Heart left ventricle (tissue), 16 donors: ENCODE data around the gene BMP5. TPM values are rescaled to one million over a fixed set of nuclear protein-coding genes. Genes with fewer than 3 reads are reported as not detected.

Source experiments
- ATAC-seq, 4 donors: fragments of 200-7000 bp; cut with Tn5 transposase; one replicate each; pipeline ENCODE4 v1.9.1; 2020 to 2022; ENCODE audit warnings: moderate library complexity in 4 of 4, mild to moderate bottlenecking in 3 of 4, moderate number of reproducible peaks in 1 of 4
- DNase-seq, 5 donors: peaks; one replicate each; pipeline ENCODE4 v3.0.0-alpha.2; 2020
- H3K27ac ChIP-seq, 12 donors: fragments of 200-600 bp; sonication (generic) in 4 of 12; one replicate each; pipeline versions ENCODE4 v1.5.0 to v1.8.0; 2016 to 2022; ENCODE audit warnings: mild to moderate bottlenecking in 2 of 12
- H3K27me3 ChIP-seq, 9 donors: fragments of 200-600 bp; sonication (generic) in 2 of 9; one replicate each; pipeline versions ENCODE4 v1.5.1 to v1.8.0; 2016 to 2022; ENCODE audit warnings: mild to moderate bottlenecking in 3 of 9
- H3K36me3 ChIP-seq, 9 donors: fragments of 200-600 bp; sonication (generic) in 2 of 9; one replicate each; pipeline versions ENCODE4 v1.5.0 to v1.8.0; 2018 to 2022; ENCODE audit warnings: mild to moderate bottlenecking in 2 of 9
- H3K4me1 ChIP-seq, 12 donors: fragments of 200-600 bp; sonication (generic) in 4 of 12; one replicate each; pipeline versions ENCODE4 v1.5.0 to v1.8.0; 2016 to 2022; ENCODE audit warnings: mild to moderate bottlenecking in 3 of 12
- H3K4me3 ChIP-seq, 12 donors: fragments of 200-600 bp; sonication (generic) in 4 of 12; one replicate each; pipeline versions ENCODE4 v1.5.0 to v1.8.0; 2017 to 2022; ENCODE audit warnings: mild to moderate bottlenecking in 9 of 12, moderate library complexity in 4 of 12
- H3K9me3 ChIP-seq, 12 donors: fragments of 200-600 bp; sonication (generic) in 4 of 12; one replicate each; pipeline versions ENCODE4 v1.5.0 to v1.8.0; 2016 to 2022; ENCODE audit warnings: mild to moderate bottlenecking in 1 of 12
- CTCF ChIP-seq, 12 donors: fragments of 200-600 bp; sonication (generic) in 4 of 12; IDR thresholded peaks; one replicate each; pipeline versions ENCODE4 v1.5.0 to v1.8.0; 2018 to 2022; ENCODE audit warnings: antibody characterized with exemption in 12 of 12, mild to moderate bottlenecking in 5 of 12
- POLR2A ChIP-seq, 2 donors: fragments of 450-650 bp; IDR thresholded peaks; one replicate each; pipeline ENCODE4 v1.6.1; 2017; ENCODE audit warnings: antibody characterized with exemption in 2 of 2, mild to moderate bottlenecking in 2 of 2, moderate library complexity in 2 of 2
- WGBS, 4 donors: extraction: QIAGEN DNeasy Blood & Tissue Kit in 2 of 4; methylation state at CpG; one replicate each; pipeline versions ENCODE4 v1.1.5 to v1.1.7; 2013 to 2018; 5-methylcytosine and 5-hydroxymethylcytosine counted together
- intact Hi-C, 10 donors: fragments of 100-400 bp; cut with DNase I; formaldehyde crosslinking; loops; one replicate each; pipeline versions ENCODE4 v1.11.1 to v1.14.2; 2022
- polyA plus RNA-seq, 2 donors: library from polyadenylated mRNA; stranded (reverse); fragments of 200-250 nt; gene quantifications; one replicate each; pipeline ENCODE4 v1.2.3, GENCODE V29; 2013
- total RNA-seq, 9 donors: library from RNA; depleted of rRNA in 2 of 9; stranded (reverse); fragments of >200 nt in 2 of 9; fragmentation: NEBNext Ultra II Directional in 3 of 9; extraction: Animal tissue kit (Norgen Biotek cat#: 25700) in 3 of 9; gene quantifications; one replicate each; pipeline versions ENCODE4 v1.1.0 to v1.2.4, GENCODE V29; 2016 to 2023
- donor health status: ischemic (EF 13 %, LVEDD 7.1; RV severe dilation, severe dysfunction).
- donor health status: healthy with polysubstance abuse.
- donor health status: DM: no; HTN: yes; CAD: no.
- donor health status: DM: no; HTN: no; CAD: no.
- donor health status: ischemic (EF 25% LVEDD 6.9; RV normal size, moderate dysfunction).
- donor health status: ischemic (EF 25% LVEDD 5.7; RV mildly dilated, moderate dysfunction).
- donor health status: healthy.
- donor health status: DM: yes; HTN: yes; CAD: no.
- donor health status: ischemic (EF 35%, LVEDD 5.7; RV mildly dilated, moderate dysfunction).
- donor health status: nonischemic (EF 11% LVEDD 7.7; RV severe dilation, severe dysfunction).
- donor health status: DM: yes; HTN: yes; CAD: no.
- donor health status: PGD.
- donor health status: ischemic (EF 29% LVEDD 5.4; RV normal size, mild dysfunction).
- donor health status: nonischemic (EF 23%, LVEDD 6.1; RV moderate dilation, normal function).

BMP5 gene
- total and polyA plus RNA-seq, 11 donors = 0.86 to 5.8 (median 2.2) TPM

DNA sequence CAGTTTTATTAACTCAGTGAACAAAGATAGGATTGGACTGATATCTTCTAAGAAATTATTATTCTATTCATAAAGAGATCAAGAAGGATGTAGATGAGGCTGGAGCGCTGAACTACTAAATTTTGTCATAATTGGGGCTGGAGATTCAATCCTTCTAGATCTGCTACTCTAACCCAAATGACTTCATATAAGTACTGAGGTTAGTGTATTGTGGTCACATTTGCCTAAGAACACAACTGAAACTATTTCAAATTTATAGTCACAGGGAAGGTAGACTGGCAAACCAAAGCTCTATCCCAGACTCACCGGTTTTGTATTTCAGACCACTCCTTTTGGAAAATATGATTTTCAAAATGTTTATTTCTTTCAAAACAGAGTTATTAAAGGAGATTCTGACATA, 96.7 kb downstream of the BMP5 start:
- H3K9me3 ChIP-seq = no peaks in the 10 kb centered on the region
- H3K4me3 ChIP-seq = no peak overlapping the region
- ATAC-seq (no peak), DNase-seq (no peak)
- 88 to 96% (median 95%) methylated on average over 2 of the region's 2 CpGs for WGBS, 4 donors
- H3K27me3 ChIP-seq = no peaks in the 10 kb centered on the region
- H3K27ac ChIP-seq = no peak overlapping the region
- no peaks in the 10 kb centered on the region for H3K4me1 ChIP-seq
- TF ChIP-seq POLR2A (IDR thresholded peaks at IDR 0.05) (no peak), CTCF (IDR thresholded peaks at IDR 0.05) (no peak)
- intact Hi-C loops = no loop called here
- no peaks in the 10 kb centered on the region for H3K36me3 ChIP-seq

DNA sequence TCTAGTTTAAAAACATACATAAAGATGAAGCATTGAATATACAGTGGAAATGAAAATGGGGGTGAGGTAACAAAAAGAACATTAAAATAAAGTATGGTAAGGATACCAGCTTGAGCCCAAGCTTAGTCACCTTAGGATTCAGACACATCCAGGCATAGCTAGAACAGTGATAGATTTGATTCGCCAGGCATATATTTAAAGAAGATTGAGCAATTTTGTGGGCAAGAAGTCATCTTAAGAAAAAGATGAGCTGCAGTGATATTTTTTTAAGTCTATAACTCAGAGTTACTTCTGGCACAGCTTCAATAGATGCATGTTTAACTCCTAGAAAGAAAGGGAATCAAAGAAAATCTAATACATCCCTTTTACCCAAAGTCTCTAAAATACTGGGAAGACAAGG, 97.9 kb downstream of the BMP5 start:
- intact Hi-C loops = no loop called here
- WGBS, 4 donors = 84 to 97% (median 90%) methylated on average over 1 of the region's 1 CpG

DNA sequence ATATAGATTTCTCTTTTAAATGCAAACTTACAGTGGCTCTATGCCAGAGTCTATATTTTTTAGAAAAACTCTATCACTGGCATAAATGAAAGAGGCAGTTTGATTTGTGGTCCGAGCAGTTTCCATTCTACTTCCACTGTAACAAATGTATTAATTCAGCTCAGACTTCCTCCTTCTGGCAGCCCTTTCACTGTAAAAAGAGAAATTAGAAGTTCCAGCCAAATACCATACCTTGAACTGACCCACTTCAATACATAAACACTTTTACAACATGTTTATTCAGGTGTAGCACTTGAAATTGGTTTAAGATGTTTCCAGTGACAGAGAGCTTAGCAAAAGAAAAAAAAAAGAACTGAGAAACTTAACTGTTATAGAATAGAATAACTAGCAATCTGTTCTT, 99.3 kb downstream of the BMP5 start:
- 61 to 72% (median 70%) methylated on average over 1 of the region's 1 CpG for WGBS, 4 donors
- Histone ChIP-seq H3K9me3 (no peaks in the 10 kb centered on the region), H3K36me3 (no peaks in the 10 kb centered on the region), H3K27me3 (no peaks in the 10 kb centered on the region), H3K4me1 (no peaks in the 10 kb centered on the region), H3K4me3 (no peak overlapping the region), H3K27ac (no peak overlapping the region)
- intact Hi-C loops = no loop called here
- ATAC-seq (no peak), DNase-seq (no peak)
- TF ChIP-seq POLR2A (IDR thresholded peaks at IDR 0.05) (no peak), CTCF (IDR thresholded peaks at IDR 0.05) (no peak)

More for the DNA sequence above, 97.9 kb downstream of the BMP5 start:
- H3K27ac ChIP-seq = no peak overlapping the region
- TF ChIP-seq POLR2A (IDR thresholded peaks at IDR 0.05) = no peak
- TF ChIP-seq CTCF (IDR thresholded peaks at IDR 0.05) = no peak
- DNase-seq (no peak), ATAC-seq (no peak)
- H3K9me3 ChIP-seq = no peaks in the 10 kb centered on the region
- no peaks in the 10 kb centered on the region for H3K36me3 ChIP-seq
- H3K27me3 ChIP-seq = no peaks in the 10 kb centered on the region
- no peak overlapping the region for H3K4me3 ChIP-seq
- no peaks in the 10 kb centered on the region for H3K4me1 ChIP-seq

DNA sequence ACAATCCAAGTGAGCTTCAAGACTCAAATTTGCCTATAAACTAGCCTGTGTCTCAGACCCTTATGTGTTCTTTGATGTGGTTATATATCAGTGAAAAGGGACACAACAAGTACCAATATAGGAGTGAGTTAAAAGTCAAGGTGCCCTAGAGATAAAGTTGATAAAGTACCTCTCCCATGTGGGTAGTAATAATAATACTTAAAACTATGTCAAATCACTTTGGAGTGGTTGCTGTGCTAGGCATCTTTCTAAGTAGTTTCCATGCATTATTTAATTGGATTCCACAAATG, 100.4 kb downstream of the BMP5 start:
- intact Hi-C loops = no loop called here
- TF ChIP-seq CTCF (IDR thresholded peaks at IDR 0.05) (no peak), POLR2A (IDR thresholded peaks at IDR 0.05) (no peak)
- H3K27me3 ChIP-seq = no peaks in the 10 kb centered on the region
- H3K9me3 ChIP-seq = no peaks in the 10 kb centered on the region
- H3K4me1 ChIP-seq = no peaks in the 10 kb centered on the region
- ATAC-seq (no peak), DNase-seq (no peak)
- H3K4me3 ChIP-seq = no peak overlapping the region
- no peak overlapping the region for H3K27ac ChIP-seq
- H3K36me3 ChIP-seq = no peaks in the 10 kb centered on the region
